Fibroblast of the conjunctiva (primary cell): ENCODE measurements around the gene FPR1.

ENCODE experiments used
- DNase-seq: peaks from one replicate; pipeline ENCODE4 v3.0.0-alpha.2; 2010; ENCODE audit warnings: low read depth

FPR1 gene, protein sequence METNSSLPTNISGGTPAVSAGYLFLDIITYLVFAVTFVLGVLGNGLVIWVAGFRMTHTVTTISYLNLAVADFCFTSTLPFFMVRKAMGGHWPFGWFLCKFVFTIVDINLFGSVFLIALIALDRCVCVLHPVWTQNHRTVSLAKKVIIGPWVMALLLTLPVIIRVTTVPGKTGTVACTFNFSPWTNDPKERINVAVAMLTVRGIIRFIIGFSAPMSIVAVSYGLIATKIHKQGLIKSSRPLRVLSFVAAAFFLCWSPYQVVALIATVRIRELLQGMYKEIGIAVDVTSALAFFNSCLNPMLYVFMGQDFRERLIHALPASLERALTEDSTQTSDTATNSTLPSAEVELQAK

GRCh38 chr19:51751655-51752054 lies at the start of gene FPR1:
Gene FPR1 (minus strand): TSS chr19:51751878. CDS start chr19:51746994, 4,884 bp downstream.
- DNase-seq = no peak

GRCh38 chr19:51800473-51801244 lies 49.0 kb upstream of the FPR1 start:
- no peak for DNase-seq

- no peak for DNase-seq
Observed at GRCh38 chr19:51799774-51800472, 48.2 kb upstream of the FPR1 start.

- peak; percentile 90 for DNase-seq
Observed at GRCh38 chr19:51799034-51799773, 47.5 kb upstream of the FPR1 start.

DNA sequence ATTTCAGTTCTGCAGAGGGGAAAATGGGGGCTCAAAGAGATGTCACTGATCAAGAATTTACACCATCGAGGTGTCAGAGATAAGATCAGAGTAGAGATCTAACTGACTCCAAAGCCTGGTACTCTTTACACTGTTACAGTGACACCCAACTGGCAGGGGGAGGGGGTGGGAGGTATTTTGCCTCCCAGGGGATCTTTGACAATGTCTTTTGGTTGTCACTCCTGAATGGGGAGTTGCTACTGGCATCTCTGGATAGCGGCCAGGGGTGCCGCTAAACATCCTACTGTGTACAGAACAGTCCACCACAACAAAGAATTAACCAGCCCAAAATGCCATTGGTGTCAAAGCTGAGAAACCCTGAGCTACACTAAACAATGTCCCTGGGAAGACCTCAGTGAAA lies 46.4 kb upstream of the FPR1 start:
- no peak for DNase-seq

- DNase-seq = no peak
Observed at GRCh38 chr19:51797480-51797879, 45.8 kb upstream of the FPR1 start.

- no peak for DNase-seq
Observed at GRCh38 chr19:51796195-51796679, 44.6 kb upstream of the FPR1 start.

DNA sequence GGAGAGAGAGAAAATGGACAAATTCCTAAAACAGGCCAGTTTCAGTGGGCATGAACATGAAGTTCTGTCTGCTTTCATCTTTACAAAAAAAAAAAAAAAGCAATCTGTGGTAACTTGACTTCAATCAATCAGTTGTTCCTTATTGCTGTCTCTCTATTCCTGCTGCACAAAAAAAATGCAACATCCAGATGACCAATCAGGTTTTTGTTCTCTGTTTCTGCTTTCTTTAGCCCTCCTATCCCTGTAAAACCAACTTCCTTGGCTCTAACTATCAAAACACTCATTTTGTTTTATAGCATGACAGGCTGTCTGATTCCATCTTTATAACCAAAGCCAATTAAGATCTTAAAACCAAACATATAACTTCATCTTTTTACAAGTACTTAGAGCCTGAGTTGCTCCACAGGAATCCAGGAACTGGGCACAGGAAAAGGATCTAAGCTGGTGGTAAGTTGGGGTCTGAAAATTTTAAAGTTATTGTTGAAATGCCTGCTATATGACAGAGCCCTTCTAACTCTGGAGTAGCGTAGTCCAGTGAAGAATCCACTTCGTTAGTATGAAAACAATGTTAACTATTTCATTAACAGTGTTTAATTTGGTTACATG lies 43.3 kb upstream of the FPR1 start, which contains the start of gene FPR3:
FPR3 (plus strand) TSS at position 273 of the 606 bp plus-strand sequence. CDS start 28,592 bp downstream, outside the sequence.
- DNase-seq = no peak

GRCh38 chr19:51793994-51794393 lies 42.3 kb upstream of the FPR1 start:
- no peak for DNase-seq

- DNase-seq = no peak
Observed at GRCh38 chr19:51792932-51793331, 41.3 kb upstream of the FPR1 start.

GRCh38 chr19:51789061-51789795 lies 37.5 kb upstream of the FPR1 start:
- DNase-seq = no peak

- no peak for DNase-seq
Observed at GRCh38 chr19:51788029-51788428, 36.4 kb upstream of the FPR1 start.

DNA sequence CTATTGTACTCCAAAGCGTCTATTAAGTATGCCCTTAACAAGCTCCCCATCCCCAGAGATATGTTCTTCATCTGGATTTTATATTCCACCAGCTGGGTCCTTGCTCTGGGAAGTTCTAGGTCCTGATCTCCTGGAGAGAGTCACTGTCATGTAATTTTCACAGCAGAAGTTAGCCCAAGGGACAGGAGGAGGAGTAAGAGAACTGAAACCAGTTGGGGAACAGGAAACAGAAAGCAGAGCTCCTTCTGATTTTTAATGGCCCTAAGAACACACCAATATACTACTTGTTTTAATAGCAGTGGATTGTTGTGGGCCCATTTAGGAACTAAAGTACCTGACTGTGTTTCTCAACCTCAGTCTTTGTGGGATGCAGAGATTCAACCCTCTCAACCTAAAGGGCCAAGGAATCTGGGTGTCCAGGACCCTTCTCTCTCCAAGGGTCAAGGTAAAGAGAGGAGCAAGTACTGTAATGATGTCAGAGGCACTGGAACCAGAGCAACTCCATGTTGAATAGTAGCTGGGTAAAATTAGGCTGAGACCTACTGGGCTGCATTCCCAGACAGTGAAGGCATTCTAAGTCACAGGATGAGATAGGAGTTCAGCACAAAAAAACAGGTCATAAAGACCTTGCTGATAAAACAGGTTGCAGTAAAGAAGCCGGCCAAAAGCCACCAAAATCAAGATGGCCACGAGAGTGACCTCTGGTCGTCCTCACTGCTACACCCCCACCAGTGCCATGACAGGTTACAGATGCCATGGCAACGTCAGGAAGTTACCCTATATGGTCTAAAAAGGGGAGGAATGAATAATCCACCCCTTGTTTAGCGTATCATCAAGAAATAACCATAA lies 35.2 kb upstream of the FPR1 start:
- DNase-seq = no peak

GRCh38 chr19:51784922-51785690 lies 33.4 kb upstream of the FPR1 start:
- DNase-seq = peak; percentile 12

DNA sequence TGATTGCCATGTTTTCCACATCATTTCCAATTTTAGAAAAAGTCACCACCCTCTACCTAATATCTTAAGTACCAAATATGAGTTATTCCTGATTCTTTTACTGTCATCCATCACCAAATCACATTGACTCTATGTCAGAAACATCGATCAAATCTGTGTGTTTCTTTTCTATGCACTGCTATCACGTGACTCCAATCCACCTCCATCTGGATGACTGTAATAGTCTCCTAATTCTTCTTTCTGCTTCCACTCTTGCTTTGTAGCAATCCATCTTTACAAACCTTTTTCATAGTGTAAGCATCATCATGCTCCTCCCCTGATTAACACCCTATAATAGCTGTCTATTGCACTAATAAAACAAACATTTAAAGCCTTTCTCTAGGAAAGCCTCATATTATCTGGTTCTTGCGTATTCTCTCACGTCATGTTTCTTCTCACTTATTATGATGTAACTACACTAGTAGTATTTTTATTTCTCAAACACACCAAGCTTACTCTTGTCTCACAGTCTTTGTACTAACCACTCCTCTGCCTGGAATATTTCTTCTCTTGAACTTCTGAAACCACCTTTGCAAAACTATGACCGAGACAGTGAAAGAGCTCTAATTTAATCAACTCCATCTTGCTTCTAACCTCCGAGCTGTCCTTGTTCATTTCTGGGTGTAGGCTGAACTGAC lies 32.6 kb upstream of the FPR1 start:
- DNase-seq = no peak

- DNase-seq = no peak
Observed at GRCh38 chr19:51783372-51783771, 31.7 kb upstream of the FPR1 start.

DNA sequence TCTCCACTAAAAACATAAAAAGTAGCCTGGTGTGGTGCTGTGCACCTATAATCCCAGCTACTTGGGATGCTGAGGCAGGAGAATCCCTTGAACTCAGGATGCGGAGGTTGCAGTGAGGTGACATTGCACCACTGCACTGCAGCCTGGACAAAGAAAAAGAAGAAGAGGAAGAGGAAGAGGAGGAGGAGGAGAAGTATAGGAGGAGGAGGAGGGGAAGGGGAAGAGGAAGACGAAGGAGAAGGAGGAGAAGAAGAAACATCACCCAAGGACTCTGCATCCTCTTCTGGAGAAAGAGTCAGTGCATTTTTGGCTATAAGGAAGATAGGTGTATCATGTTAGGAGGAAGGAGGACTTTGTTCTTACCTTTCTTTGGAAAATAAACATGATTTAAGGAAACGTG lies 30.3 kb upstream of the FPR1 start:
- DNase-seq = no peak

DNA sequence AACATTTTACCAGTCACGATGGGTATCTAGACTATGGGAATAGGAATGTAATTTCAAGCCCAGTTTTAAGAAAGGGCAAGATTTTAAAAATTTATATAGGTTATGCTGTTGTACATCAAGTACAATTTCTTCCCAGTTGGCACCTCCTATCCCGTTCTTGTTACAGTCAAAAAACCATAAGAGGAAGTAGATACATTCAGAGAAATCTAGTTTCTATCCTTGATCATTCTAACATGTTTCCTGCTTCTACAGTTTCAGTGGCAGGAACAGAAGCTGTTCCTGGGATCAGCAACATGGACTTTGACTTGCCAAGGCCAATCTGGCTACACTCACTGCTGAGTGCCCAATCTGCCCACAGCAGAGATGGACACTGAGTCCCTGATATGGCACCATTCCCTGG lies 28.6 kb upstream of the FPR1 start:
- no peak for DNase-seq
